Ovary (tissue), 9 donors: ENCODE data around the gene HEATR5A. TPM values are rescaled to one million over a fixed set of nuclear protein-coding genes. Genes with fewer than 3 reads are reported as not detected.

Source experiments
- polyA plus RNA-seq, 2 donors: library from polyadenylated mRNA; stranded (reverse); fragments of 200-250 nt in 1 of 2; fragments of 350-450 nt in 1 of 2; fragmentation: Illumina TruSeq in 1 of 2; extraction: RNeasy Lipid Tissue Mini Kit (QIAGEN cat#74804) in 1 of 2; gene quantifications; one replicate each; pipeline ENCODE4 v1.2.3, GENCODE V29; 2013 to 2014
- small RNA-seq: library from RNA; depleted of rRNA; stranded (forward); fragments of <200 nt; gene quantifications from one replicate; pipeline ENCODE3, GENCODE V24; 2016
- total RNA-seq, 7 donors: library from RNA; depleted of rRNA in 2 of 7; stranded (reverse); fragments of >200 nt in 2 of 7; fragmentation: NEBNext Ultra II Directional in 3 of 7; extraction: Animal tissue kit (Norgen Biotek cat#: 25700) in 3 of 7; gene quantifications; one replicate each; pipeline versions ENCODE4 v1.1.0 to v1.2.4, GENCODE V29; 2016 to 2023
- donor health status: DM: no; HTN: no; CAD: no; lungs with moderate emphysema.
- donor health status: DM: no; HTN: no; CAD: no.
- donor health status: Bipolar disorder and iron deficiency.
- donor health status: DM: yes; HTN: yes; CAD: no.
- donor health status: DM: no; HTN: no; CAD: no.
- donor health status: DM: yes; HTN: yes; CAD: no.

Gene HEATR5A
- total and polyA plus RNA-seq, 9 donors: 6.2 to 32.9 (median 22.4) TPM

Small RNA genes lying within 50 kb of the gene (small RNA-seq; reads per million reads assigned to genes)
- gene RF00019: not detected

Other genes with a start within 250 kb of the HEATR5A start
- gene HECTD1, start 212.8 kb downstream of the HEATR5A start, total RNA-seq: 100 to 1,000 TPM; 124 to 186 (median 151) TPM
- 10 to 100 TPM; 59.7 to 79.4 TPM for gene HECTD1, start 212.8 kb downstream of the HEATR5A start, polyA plus RNA-seq
- gene DTD2, start 37.0 kb upstream of the HEATR5A start, total RNA-seq: 10 to 100 TPM; 13.0 to 34.1 (median 22.0) TPM
- 10 to 100 TPM; 11.1 to 15.8 TPM for gene DTD2, start 37.0 kb upstream of the HEATR5A start, polyA plus RNA-seq
- gene GPR33, start 67.5 kb upstream of the HEATR5A start, total RNA-seq: not detected
- gene GPR33, start 67.5 kb upstream of the HEATR5A start, polyA plus RNA-seq: not detected
- 10 to 100 TPM in 6 of 7 donors, 1 to 10 TPM in 1; 9.8 to 17.6 (median 14.0) TPM for gene NUBPL, start 140.9 kb upstream of the HEATR5A start, total RNA-seq
- gene NUBPL, start 140.9 kb upstream of the HEATR5A start, polyA plus RNA-seq: 10 to 100 TPM in 1 of 2 donors, 1 to 10 TPM in 1; 5.8 to 12.0 TPM